GM12878 (cell line): ENCODE results near the gene TAF4. TPM values are rescaled to one million over a fixed set of nuclear protein-coding genes. Genes with fewer than 3 reads are reported as not detected.

Experiments
- ATAC-seq: fragments of 200-7000 bp; cut with Tn5 transposase; 3 replicates; pipeline ENCODE4 v1.9.1; 2020; ENCODE audit warnings: mild to moderate bottlenecking, moderate library complexity
- BruUV-seq: library from RNA; stranded (reverse); fragments of 400-500 nt; replicated peaks from 2 replicates; lab custom pipeline; 2021; lab: Mats Ljungman, UMichigan
- CTCF ChIA-PET: fragments of 300-600 bp; sonication (Branson Sonifier 250); formaldehyde crosslinking; extraction: SDS; loops from one replicate; lab custom pipeline; 2021; ENCODE audit warnings: inconsistent platforms; lab: Yijun Ruan, JAX
- POLR2A ChIA-PET: fragments of 350-600 bp; formaldehyde crosslinking; extraction: SDS; loops from one replicate; lab custom pipeline; 2021; ENCODE audit warnings: inconsistent platforms; lab: Charles Lee
- RAD21 ChIA-PET: fragments of 300-600 bp; sonication (Branson Sonifier 250); formaldehyde crosslinking; loops from one replicate; lab custom pipeline; 2023; ENCODE audit warnings: antibody characterized with exemption; ENCODE audit not compliant: unreplicated experiment; lab: Charles Lee
- SMC1A ChIA-PET: fragments of 300-600 bp; sonication (Branson Sonifier 250); formaldehyde crosslinking; loops from one replicate; lab custom pipeline; 2023; ENCODE audit not compliant: unreplicated experiment, uncharacterized antibody; lab: Charles Lee
- DNase-seq: peaks from one replicate; pipeline ENCODE4 v3.0.0-alpha.2; 2011; ENCODE audit warnings: low read depth, low spot score
- FAIRE-seq: peaks from 3 replicates; lab custom pipeline; 2011; peaks lifted over from hg19 to GRCh38; lab: Jason Lieb, UNC
- H2AFZ ChIP-seq: 2 replicates; pipeline ENCODE4 v1.6.0; 2011; ENCODE audit warnings: low read depth, low read length, control low read depth; ENCODE audit not compliant: control insufficient read depth
- H3K27ac ChIP-seq: 2 replicates; pipeline ENCODE4 v1.5.1; 2011; ENCODE audit warnings: control low read depth; ENCODE audit not compliant: control insufficient read depth, insufficient read depth
- H3K27me3 ChIP-seq, 2 experiments: replicated peaks in 1 of 2; 2 replicates each; pipeline versions ENCODE4 v1.6.0 to v1.6.1; 2011; ENCODE audit warnings: low read length in 1 of 2; ENCODE audit not compliant: control insufficient read depth in 2 of 2, insufficient read depth in 2 of 2
- H3K36me3 ChIP-seq, 2 experiments: 2 replicates each; pipeline ENCODE4 v1.5.1; 2011; ENCODE audit warnings: low read length in 1 of 2; ENCODE audit not compliant: control insufficient read depth in 2 of 2, insufficient read depth in 2 of 2
- H3K4me1 ChIP-seq: 2 replicates; pipeline ENCODE4 v1.6.1; 2011; ENCODE audit warnings: mild to moderate bottlenecking, low read length, moderate library complexity, mixed read lengths; ENCODE audit not compliant: control insufficient read depth, insufficient read depth
- H3K4me2 ChIP-seq: 2 replicates; pipeline ENCODE4 v1.6.0; 2011; ENCODE audit warnings: control low read depth; ENCODE audit not compliant: control insufficient read depth, insufficient read depth
- H3K4me3 ChIP-seq: fragments of 200-600 bp; sonication (generic); 2 replicates; pipeline ENCODE4 v1.5.1; 2016
- H3K79me2 ChIP-seq: 2 replicates; pipeline ENCODE4 v1.6.0; 2011; ENCODE audit warnings: low read length; ENCODE audit not compliant: control insufficient read depth, insufficient read depth
- H3K9ac ChIP-seq: 2 replicates; pipeline ENCODE4 v1.8.0; 2011; ENCODE audit warnings: low read length, control low read depth, mixed read lengths; ENCODE audit not compliant: control insufficient read depth, insufficient read depth
- H3K9me3 ChIP-seq: replicated peaks from 3 replicates; pipeline ENCODE4 v1.5.1; 2011; ENCODE audit warnings: mild to moderate bottlenecking, low read length; ENCODE audit not compliant: control insufficient read depth, insufficient read depth
- H4K20me1 ChIP-seq: 2 replicates; pipeline ENCODE4 v1.6.0; 2011; ENCODE audit not compliant: control insufficient read depth, insufficient read depth
- EP300 ChIP-seq, 2 experiments: fragments of 150-350 bp in 1 of 2; IDR thresholded peaks; 2 replicates each; pipeline ENCODE4 v1.6.1; 2011 to 2012; ENCODE audit warnings: low read depth in 2 of 2, low read length in 2 of 2, borderline replicate concordance in 1 of 2, improper control_type of control experiment in 1 of 2, inconsistent platforms in 1 of 2; ENCODE audit not compliant: control insufficient read depth in 1 of 2
- HCFC1 ChIP-seq: fragments of 150-350 bp; IDR thresholded peaks from 2 replicates; pipeline ENCODE4 v1.6.1; 2014; ENCODE audit warnings: low read length
- KLF5 ChIP-seq: fragments of 450-650 bp; IDR thresholded peaks from 2 replicates; pipeline ENCODE4 v1.6.1; 2014; ENCODE audit warnings: mild to moderate bottlenecking; ENCODE audit not compliant: partially characterized antibody
- NFIC ChIP-seq: IDR thresholded peaks from 2 replicates; pipeline ENCODE4 v1.6.1; 2012; ENCODE audit warnings: low read depth, mild to moderate bottlenecking, inconsistent platforms, low read length, moderate library complexity
- NFXL1 ChIP-seq: fragments of 450-650 bp; IDR thresholded peaks from 2 replicates; pipeline ENCODE4 v1.6.1; 2017; ENCODE audit warnings: antibody characterized with exemption, mild to moderate bottlenecking, borderline replicate concordance
- PML ChIP-seq: IDR thresholded peaks from 2 replicates; pipeline ENCODE4 v1.6.1; 2012; ENCODE audit warnings: low read length, inconsistent platforms
- RAD21 ChIP-seq: IDR thresholded peaks from 2 replicates; pipeline ENCODE4 v1.6.1; 2011; ENCODE audit warnings: mild to moderate bottlenecking, low read depth, low read length, moderate library complexity; ENCODE audit not compliant: insufficient read depth
- RAD51 ChIP-seq: fragments of 450-650 bp; IDR thresholded peaks from 2 replicates; pipeline ENCODE4 v1.6.1; 2016; ENCODE audit warnings: moderate library complexity, mild to moderate bottlenecking, inconsistent platforms
- RELA ChIP-seq: fragments of 450-650 bp; IDR thresholded peaks from 2 replicates; pipeline ENCODE4 v1.8.0; 2014; ENCODE audit warnings: borderline replicate concordance; ENCODE audit not compliant: partially characterized antibody
- SP1 ChIP-seq: IDR thresholded peaks from one replicate; pipeline ENCODE4 v1.6.1; 2011; ENCODE audit warnings: low read depth, low read length
- SREBF2 ChIP-seq: IDR thresholded peaks from 2 replicates; pipeline ENCODE4 v1.6.1; 2012; ENCODE audit warnings: mild to moderate bottlenecking, low read length
- YY1 ChIP-seq: IDR thresholded peaks from 2 replicates; pipeline ENCODE4 v1.6.1; 2011; ENCODE audit warnings: low read depth, mild to moderate bottlenecking, low read length
- ZBED1 ChIP-seq: IDR thresholded peaks from 2 replicates; pipeline ENCODE4 v1.6.1; 2016; ENCODE audit warnings: borderline replicate concordance
- WGBS: methylation state at CpG from one replicate; pipeline ENCODE4 v1.1.6; 2016; ENCODE audit warnings: low lambda C conversion rate; ENCODE audit not compliant: insufficient replicate concordance, insufficient coverage; ENCODE audit errors: missing lambda C conversion rate; 5-methylcytosine and 5-hydroxymethylcytosine counted together
- in situ Hi-C: fragments of 300-500 bp; cut with MboI; formaldehyde crosslinking; loops from 9 replicates; pipeline ENCODE4 v1.14.3; 2018; ENCODE audit warnings: mixed read lengths
- intact Hi-C: fragments of 100-400 bp; cut with micrococcal nuclease; formaldehyde crosslinking; loops from one replicate; pipeline ENCODE4 v1.14.2; 2022; ENCODE audit not compliant: unreplicated experiment
- polyA plus RNA-seq, 11 experiments: library from polyadenylated mRNA; depleted of rRNA in 4 of 11; unstranded in 6 of 11; stranded (reverse) in 5 of 11; fragments of >200 nt; fragmentation: Nextera tagmentation in 4 of 11; fragmentation: Illumina TruSeq in 1 of 11; extraction: Ambion mirVana in 4 of 11; extraction: Trizol in 1 of 11; gene quantifications; 1 replicate in 1 of 11; 2 replicates in 10 of 11; pipeline versions ENCODE4 v1.2.1 to v1.2.3, GENCODE V29; 2011 to 2016; ENCODE audit warnings: inconsistent platforms in 2 of 11, missing spikeins in 2 of 11, low read depth in 1 of 11
- total RNA-seq, 4 experiments: library from RNA; depleted of rRNA in 3 of 4; stranded (reverse); fragments of >200 nt in 3 of 4; fragmentation: Illumina TruSeq in 1 of 4; extraction: Trizol in 1 of 4; gene quantifications; 2 replicates each; pipeline versions ENCODE4 v1.2.1 to v1.2.3, GENCODE V29; 2013 to 2021
- TF ChIP-seq, protein P1 (sequence below): fragments of 450-650 bp; IDR thresholded peaks from 2 replicates; pipeline ENCODE4 v1.6.1; 2017; ENCODE audit warnings: mild to moderate bottlenecking, moderate library complexity
- TF ChIP-seq, protein P2 (sequence below): fragments of 150-350 bp; IDR thresholded peaks from 2 replicates; pipeline ENCODE4 v1.6.1; 2014; ENCODE audit warnings: mild to moderate bottlenecking, low read depth, low read length

The TAF4 gene
- total and polyA plus RNA-seq, 10 of the 15 experiments (the other 5 are each of a cell fraction or from before 2014, with no cell fraction given), result 0.39 to 16.9 (median 3.4) TPM

- TF ChIP-seq, protein P1, sequence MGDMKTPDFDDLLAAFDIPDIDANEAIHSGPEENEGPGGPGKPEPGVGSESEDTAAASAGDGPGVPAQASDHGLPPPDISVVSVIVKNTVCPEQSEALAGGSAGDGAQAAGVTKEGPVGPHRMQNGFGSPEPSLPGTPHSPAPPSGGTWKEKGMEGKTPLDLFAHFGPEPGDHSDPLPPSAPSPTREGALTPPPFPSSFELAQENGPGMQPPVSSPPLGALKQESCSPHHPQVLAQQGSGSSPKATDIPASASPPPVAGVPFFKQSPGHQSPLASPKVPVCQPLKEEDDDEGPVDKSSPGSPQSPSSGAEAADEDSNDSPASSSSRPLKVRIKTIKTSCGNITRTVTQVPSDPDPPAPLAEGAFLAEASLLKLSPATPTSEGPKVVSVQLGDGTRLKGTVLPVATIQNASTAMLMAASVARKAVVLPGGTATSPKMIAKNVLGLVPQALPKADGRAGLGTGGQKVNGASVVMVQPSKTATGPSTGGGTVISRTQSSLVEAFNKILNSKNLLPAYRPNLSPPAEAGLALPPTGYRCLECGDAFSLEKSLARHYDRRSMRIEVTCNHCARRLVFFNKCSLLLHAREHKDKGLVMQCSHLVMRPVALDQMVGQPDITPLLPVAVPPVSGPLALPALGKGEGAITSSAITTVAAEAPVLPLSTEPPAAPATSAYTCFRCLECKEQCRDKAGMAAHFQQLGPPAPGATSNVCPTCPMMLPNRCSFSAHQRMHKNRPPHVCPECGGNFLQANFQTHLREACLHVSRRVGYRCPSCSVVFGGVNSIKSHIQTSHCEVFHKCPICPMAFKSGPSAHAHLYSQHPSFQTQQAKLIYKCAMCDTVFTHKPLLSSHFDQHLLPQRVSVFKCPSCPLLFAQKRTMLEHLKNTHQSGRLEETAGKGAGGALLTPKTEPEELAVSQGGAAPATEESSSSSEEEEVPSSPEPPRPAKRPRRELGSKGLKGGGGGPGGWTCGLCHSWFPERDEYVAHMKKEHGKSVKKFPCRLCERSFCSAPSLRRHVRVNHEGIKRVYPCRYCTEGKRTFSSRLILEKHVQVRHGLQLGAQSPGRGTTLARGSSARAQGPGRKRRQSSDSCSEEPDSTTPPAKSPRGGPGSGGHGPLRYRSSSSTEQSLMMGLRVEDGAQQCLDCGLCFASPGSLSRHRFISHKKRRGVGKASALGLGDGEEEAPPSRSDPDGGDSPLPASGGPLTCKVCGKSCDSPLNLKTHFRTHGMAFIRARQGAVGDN, result no peak
- no peak for TF ChIP-seq KLF5
- TF ChIP-seq SP1, result no peak
- TF ChIP-seq RAD51, result no peak
- TF ChIP-seq, protein P2, sequence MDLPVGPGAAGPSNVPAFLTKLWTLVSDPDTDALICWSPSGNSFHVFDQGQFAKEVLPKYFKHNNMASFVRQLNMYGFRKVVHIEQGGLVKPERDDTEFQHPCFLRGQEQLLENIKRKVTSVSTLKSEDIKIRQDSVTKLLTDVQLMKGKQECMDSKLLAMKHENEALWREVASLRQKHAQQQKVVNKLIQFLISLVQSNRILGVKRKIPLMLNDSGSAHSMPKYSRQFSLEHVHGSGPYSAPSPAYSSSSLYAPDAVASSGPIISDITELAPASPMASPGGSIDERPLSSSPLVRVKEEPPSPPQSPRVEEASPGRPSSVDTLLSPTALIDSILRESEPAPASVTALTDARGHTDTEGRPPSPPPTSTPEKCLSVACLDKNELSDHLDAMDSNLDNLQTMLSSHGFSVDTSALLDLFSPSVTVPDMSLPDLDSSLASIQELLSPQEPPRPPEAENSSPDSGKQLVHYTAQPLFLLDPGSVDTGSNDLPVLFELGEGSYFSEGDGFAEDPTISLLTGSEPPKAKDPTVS, result no peak
- TF ChIP-seq PML, result no peak
Measured at GRCh38 chr20:62045529-62046285, 20.0 kb downstream of the TAF4 start (continued).

- H2AFZ ChIP-seq, result no peak overlapping the region
- H3K36me3 ChIP-seq, result peaks cover 0 to 2% of the 10 kb centered on the region in 2 experiments; a peak in 3 of 4 replicates
- H4K20me1 ChIP-seq, result no peaks in the 10 kb centered on the region
- no peaks in the 10 kb centered on the region for H3K9me3 ChIP-seq
- in situ Hi-C loops, result no loop called here
- no peak overlapping the region for H3K9ac ChIP-seq
- no peak for ATAC-seq
- DNase-seq, result no peak
- POLR2A ChIA-PET, result no interaction called here
- SMC1A ChIA-PET, result no interaction called here
- FAIRE-seq, result no peak
- TF ChIP-seq, protein P2, result no peak
- no peak for TF ChIP-seq SREBF2
- TF ChIP-seq EP300 (IDR thresholded peaks at IDR 0.05; ENCODE audit: borderline replicate concordance in 1 of 2, control insufficient read depth in 1 of 2, low read depth in 2 of 2, low read length in 2 of 2), result no peak
- no peak for TF ChIP-seq NFXL1
- TF ChIP-seq NFIC, result no peak
- no peak for TF ChIP-seq YY1
- TF ChIP-seq HCFC1, result no peak
- TF ChIP-seq ZBED1, result no peak
- TF ChIP-seq RAD21, result no peak
- no peak for TF ChIP-seq RELA
- WGBS, result 97% methylated on average over 20 of the region's 20 CpGs
- intact Hi-C loops, result no loop called here
- H3K27me3 ChIP-seq, result no peaks in the 10 kb centered on the region
- no peaks in the 10 kb centered on the region for H3K4me1 ChIP-seq
- BruUV-seq, result no TSS peak
- no peak overlapping the region for H3K4me3 ChIP-seq
- CTCF ChIA-PET, result no interaction called here
- RAD21 ChIA-PET, result no interaction called here
- no peak overlapping the region for H3K4me2 ChIP-seq
- peaks cover 3% of the 10 kb centered on the region for H3K79me2 ChIP-seq
- H3K27ac ChIP-seq, result no peak overlapping the region
Measured at GRCh38 chr20:62045118-62045517, 20.6 kb downstream of the TAF4 start.
